Measurements from ENCODE around the gene C2CD4D. TPM values are rescaled to one million over a fixed set of nuclear protein-coding genes. Genes with fewer than 3 reads are reported as not detected.
A peak's percentile ranks its signal among the peaks of the same experiment; 100 is the strongest.

C2CD4D gene
- total and polyA plus RNA-seq, 2 of the 13 experiments (the other 11 are each of a cell fraction or from before 2014, with no cell fraction given): not detected

GRCh38 chr1:151839457-151840403, at the start of gene C2CD4D (continued):
- no peak for TF ChIP-seq MIER2 (CRISPR knock-in tag; IDR thresholded peaks at IDR 0.05)
- TF ChIP-seq MATR3 (CRISPR knock-in tag; IDR thresholded peaks at IDR 0.05): no peak
- no peak for TF ChIP-seq NFYB (CRISPR knock-in tag; IDR thresholded peaks at IDR 0.05)
- TF ChIP-seq CC2D1A (CRISPR knock-in tag; IDR thresholded peaks at IDR 0.05): no peak
- no peak for TF ChIP-seq WIZ (CRISPR knock-in tag; IDR thresholded peaks at IDR 0.05)
- TF ChIP-seq HDAC1 (CRISPR knock-in tag; IDR thresholded peaks at IDR 0.05): peak; percentile 54; the same call in 1 of the 2 replicates
- TF ChIP-seq IRF9 (CRISPR knock-in tag; IDR thresholded peaks at IDR 0.05; ENCODE audit: borderline replicate concordance): no peak
- TF ChIP-seq AGO2 (optimal IDR thresholded peaks at IDR 0.05; ENCODE audit: low read depth, low read length): peak; percentile 44
- TF ChIP-seq GATAD2A (CRISPR knock-in tag; IDR thresholded peaks at IDR 0.05): peak; percentile 51
- no peak for TF ChIP-seq ZNF564 (CRISPR knock-in tag; IDR thresholded peaks at IDR 0.05)
- TF ChIP-seq RAD21 (CRISPR knock-in tag; IDR thresholded peaks at IDR 0.05): 0 out of 2 replicates have a peak, but pooled peaks have one; percentile 9
- TF ChIP-seq TOE1 (CRISPR knock-in tag; IDR thresholded peaks at IDR 0.05): no peak
- TF ChIP-seq ZBTB25 (CRISPR knock-in tag; IDR thresholded peaks at IDR 0.05): no peak
- peak; percentile 70; the same call in 1 of the 2 replicates for TF ChIP-seq ETV5 (CRISPR knock-in tag; IDR thresholded peaks at IDR 0.05; ENCODE audit: borderline replicate concordance)
- no peak for TF ChIP-seq TCF12 (IDR thresholded peaks at IDR 0.05)
- no peak for TF ChIP-seq TCF12 (CRISPR knock-in tag; IDR thresholded peaks at IDR 0.05)
- no peak for TF ChIP-seq ZNF546 (CRISPR knock-in tag; conservative IDR thresholded peaks at IDR 0.05)
- TF ChIP-seq, protein P1, sequence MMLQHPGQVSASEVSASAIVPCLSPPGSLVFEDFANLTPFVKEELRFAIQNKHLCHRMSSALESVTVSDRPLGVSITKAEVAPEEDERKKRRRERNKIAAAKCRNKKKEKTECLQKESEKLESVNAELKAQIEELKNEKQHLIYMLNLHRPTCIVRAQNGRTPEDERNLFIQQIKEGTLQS (CRISPR knock-in tag; IDR thresholded peaks at IDR 0.05): no peak
- TF ChIP-seq ZNF510 (CRISPR knock-in tag; IDR thresholded peaks at IDR 0.05; ENCODE audit: low read depth): no peak
- TF ChIP-seq SATB2 (CRISPR knock-in tag; IDR thresholded peaks at IDR 0.05): no peak
- no peak for TF ChIP-seq TAF15 (IDR thresholded peaks at IDR 0.05; ENCODE audit: low read depth, low read length, poor library complexity, severe bottlenecking)
- no peak for TF ChIP-seq ZC3H4 (CRISPR knock-in tag; IDR thresholded peaks at IDR 0.05; ENCODE audit: borderline replicate concordance)
- TF ChIP-seq SALL2 (CRISPR knock-in tag; IDR thresholded peaks at IDR 0.05): no peak
- TF ChIP-seq ZNF781 (CRISPR knock-in tag; IDR thresholded peaks at IDR 0.05; ENCODE audit: borderline replicate concordance, not compliant biosample characterization): no peak
- TF ChIP-seq ZBTB42 (CRISPR knock-in tag; IDR thresholded peaks at IDR 0.05): no peak
- TF ChIP-seq MIXL1 (CRISPR knock-in tag; IDR thresholded peaks at IDR 0.05): no peak
- no peak for TF ChIP-seq HNRNPK (IDR thresholded peaks at IDR 0.05; ENCODE audit: low read depth, low read length, poor library complexity, severe bottlenecking)
- TF ChIP-seq ATF7-NPFF (CRISPR knock-in tag; IDR thresholded peaks at IDR 0.05; ENCODE audit: low read depth): no peak
- no peak for TF ChIP-seq NPAS2 (CRISPR knock-in tag; IDR thresholded peaks at IDR 0.05; ENCODE audit: borderline replicate concordance)
- 0 out of 2 replicates have a peak, but pooled peaks have one; percentile 27 for TF ChIP-seq ZBTB7A (CRISPR knock-in tag; IDR thresholded peaks at IDR 0.05)
- TF ChIP-seq KDM5A (IDR thresholded peaks at IDR 0.05; ENCODE audit: borderline replicate concordance, low read length): no peak

Data from HepG2 (cell line).